Subcutaneous adipose tissue (tissue), 4 donors: ENCODE measurements around the gene RBM19. TPM values are rescaled to one million over a fixed set of nuclear protein-coding genes. Genes with fewer than 3 reads are reported as not detected.

Source experiments
- CTCF ChIP-seq: fragments of 450-650 bp; IDR thresholded peaks from one replicate; pipeline ENCODE4 v1.5.1; 2016; ENCODE audit warnings: low read depth, mild to moderate bottlenecking, control low read depth, antibody characterized with exemption, moderate library complexity
- total RNA-seq, 4 donors: library from RNA; depleted of rRNA; stranded (reverse); fragments of >200 nt; gene quantifications; one replicate each; pipeline ENCODE4 v1.1.0, GENCODE V29; 2016

The RBM19 gene
- total RNA-seq, 4 donors from 2014 or later: 19.2 to 54.4 (median 32.1) TPM

DNA sequence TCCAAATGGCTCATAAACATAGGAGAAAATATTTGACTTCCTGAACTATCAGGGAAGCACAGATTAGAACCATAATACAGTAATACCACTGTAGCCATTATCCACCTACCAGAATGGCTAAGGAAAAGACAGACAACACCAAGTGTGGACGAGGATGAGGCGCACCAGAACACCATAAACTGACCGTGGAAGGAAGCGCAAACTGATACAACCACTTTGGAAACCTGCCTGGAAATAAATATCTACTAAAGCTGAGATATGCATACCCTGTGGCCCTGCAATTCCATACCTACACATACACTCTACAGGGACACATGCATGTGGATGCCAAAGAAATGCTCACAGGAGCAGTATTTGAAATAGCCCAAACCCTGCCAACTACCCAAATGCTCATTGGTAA lies 60.3 kb downstream of the RBM19 start:
- TF ChIP-seq CTCF: no peak

DNA sequence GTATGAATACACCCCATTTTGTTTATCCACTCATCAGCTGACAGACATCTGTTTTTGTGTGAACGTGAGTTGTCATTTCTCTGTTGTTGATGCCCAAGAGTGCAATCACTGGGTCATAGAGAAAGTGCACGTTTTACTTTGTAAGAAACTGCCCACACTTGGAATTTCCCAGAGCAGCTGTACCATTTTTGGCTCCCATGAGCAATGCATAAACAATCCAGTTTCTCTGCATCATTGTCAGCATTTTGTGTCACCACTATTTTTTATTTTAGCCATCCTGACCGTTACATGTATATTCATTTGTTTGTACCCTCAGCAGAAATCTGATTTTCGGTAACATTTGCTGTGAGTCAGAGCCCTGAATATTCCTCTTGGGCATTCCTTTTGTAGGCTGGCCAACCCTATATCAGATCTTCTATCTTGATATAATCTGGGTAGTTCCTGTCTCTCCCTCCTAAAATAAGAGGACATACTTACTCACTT lies 62.7 kb downstream of the RBM19 start:
- no peak for TF ChIP-seq CTCF

DNA sequence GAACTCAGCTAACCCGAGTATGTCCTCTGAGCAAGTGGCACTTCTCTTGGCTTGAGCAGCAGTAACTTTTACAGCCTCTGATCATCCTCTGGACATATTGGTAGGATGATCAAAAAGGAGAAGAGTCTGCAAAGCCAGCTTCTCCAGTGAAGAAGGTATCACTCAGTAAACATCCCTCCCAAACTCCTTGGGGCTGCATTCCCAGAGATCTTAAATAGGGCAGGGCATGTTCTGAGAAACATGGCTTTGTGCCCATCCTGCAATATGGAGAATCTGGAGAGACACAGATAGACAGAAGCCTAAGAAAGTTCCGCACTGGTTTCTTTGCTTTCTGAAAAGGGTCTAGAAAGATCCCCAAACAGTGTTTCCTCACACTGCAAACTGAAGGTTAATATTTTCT lies 65.4 kb downstream of the RBM19 start:
- no peak for TF ChIP-seq CTCF

DNA sequence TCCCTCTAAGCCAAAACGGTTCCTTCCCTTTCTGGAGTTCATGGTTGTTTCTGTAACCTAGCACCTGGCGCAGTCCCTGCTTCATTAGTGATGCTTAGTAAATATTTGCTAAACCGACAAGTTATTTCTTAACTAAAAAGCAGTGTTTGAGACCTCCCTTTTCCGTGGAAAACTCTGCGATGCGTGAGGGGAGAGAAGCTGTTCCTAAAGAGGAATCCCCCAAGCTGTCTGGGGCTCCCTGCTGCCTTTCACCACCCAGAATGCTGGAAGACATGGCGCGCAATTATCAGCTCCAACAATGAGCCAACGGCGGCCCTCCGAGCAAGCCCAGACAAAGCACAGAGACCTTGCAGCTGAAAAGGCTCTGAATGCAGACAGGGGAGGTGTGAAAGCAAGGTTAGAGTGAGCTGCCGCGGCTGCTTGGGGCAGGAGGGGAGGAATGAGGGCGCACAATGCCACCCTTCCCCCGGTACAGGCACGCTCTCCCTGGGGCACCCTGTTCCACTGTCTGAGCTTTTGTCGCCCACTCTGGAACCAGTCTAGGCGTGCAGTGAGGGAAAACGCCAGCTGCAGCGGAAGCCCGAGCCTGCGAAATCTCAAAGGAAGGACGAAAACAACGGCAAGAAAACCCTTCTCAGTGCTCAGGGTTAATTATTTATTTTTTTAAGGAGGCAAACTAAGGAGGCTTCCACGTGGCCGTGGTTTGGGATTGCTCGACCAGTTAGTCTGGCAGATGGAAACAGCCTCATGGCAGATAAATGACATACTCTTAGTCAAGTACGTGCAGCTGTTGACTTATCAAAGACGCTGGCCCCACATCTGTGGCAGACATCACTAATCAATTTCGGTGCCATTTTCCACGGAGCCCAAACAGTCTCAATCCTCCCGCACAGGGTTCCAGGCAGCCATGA lies 66.3 kb downstream of the RBM19 start:
- TF ChIP-seq CTCF: no peak

DNA sequence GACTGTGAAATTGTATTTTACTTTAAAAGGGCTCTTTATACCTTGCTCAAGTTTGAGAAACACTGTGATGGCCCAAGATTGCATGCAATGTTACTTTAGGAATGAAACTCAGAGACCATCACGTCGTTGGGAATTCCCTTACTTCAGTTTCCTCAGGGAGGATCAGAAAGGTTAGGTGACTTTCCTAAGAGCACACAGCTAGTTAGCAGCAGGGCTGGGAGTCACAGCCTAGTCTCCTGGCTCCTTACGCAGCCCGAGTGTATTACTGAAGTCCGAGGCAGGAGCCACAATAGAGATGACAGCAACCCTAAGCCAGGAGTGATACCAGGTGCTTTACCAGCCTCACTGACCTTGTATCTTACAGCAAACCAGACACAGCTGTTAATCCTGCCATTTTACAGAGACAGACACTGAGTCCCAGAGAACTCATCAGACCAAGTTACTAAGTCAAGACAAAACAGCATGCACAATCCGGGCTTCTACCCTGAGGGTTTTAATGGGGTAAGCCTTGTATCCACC lies 67.0 kb downstream of the RBM19 start:
- TF ChIP-seq CTCF: no peak

- no peak for TF ChIP-seq CTCF
These were observed 67.7 kb downstream of the RBM19 start for GRCh38 chr12:113898466-113898865.

DNA sequence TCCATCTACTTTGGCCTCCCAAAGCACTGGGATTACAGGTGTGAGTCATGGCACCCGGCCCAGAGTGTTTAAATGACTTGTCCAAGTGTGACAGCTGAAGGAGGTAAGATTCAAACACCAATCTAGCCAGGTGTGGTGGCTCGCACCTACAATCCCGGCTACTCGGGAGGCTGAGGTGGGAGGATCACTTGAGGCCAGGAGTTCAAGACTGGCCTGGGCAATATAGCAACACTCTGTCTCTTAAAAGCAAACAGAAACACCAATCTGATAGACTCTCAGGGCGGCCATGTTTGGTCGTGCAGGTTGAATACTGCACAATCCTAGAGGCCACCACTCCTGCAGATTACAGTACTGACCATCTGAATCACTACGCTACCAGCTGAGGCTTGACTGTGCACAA lies 68.7 kb downstream of the RBM19 start:
- TF ChIP-seq CTCF: no peak
